IMR-90 (cell line): Measurements from ENCODE around the gene RIPPLY3. TPM values are rescaled to one million over a fixed set of nuclear protein-coding genes. Genes with fewer than 3 reads are reported as not detected.

ENCODE experiments used
- ATAC-seq: fragments of 200-7000 bp; cut with Tn5 transposase; 2 replicates; pipeline ENCODE4 v1.9.1; 2020; ENCODE audit warnings: low read depth, mild to moderate bottlenecking, moderate library complexity
- BruUV-seq: library from RNA; stranded (reverse); fragments of 400-500 nt; replicated peaks from 2 replicates; lab custom pipeline; 2021; lab: Mats Ljungman, UMichigan
- CTCF ChIA-PET: fragments of 300-600 bp; formaldehyde crosslinking; extraction: SDS; loops from one replicate; lab custom pipeline; 2021; ENCODE audit warnings: antibody characterized with exemption; lab: Yijun Ruan, JAX
- POLR2A ChIA-PET: fragments of 300-600 bp; sonication (Branson Sonifier 250); formaldehyde crosslinking; loops from one replicate; lab custom pipeline; 2022; ENCODE audit warnings: antibody characterized with exemption; ENCODE audit not compliant: unreplicated experiment; lab: Charles Lee
- DNase-seq: peaks from one replicate; pipeline ENCODE4 v3.0.0; 2013
- H2AFZ ChIP-seq: replicated peaks from 2 replicates; pipeline ENCODE3; 2013; ENCODE audit warnings: low read length, mild to moderate bottlenecking; ENCODE audit not compliant: poor library complexity
- H2AK5ac ChIP-seq: 2 replicates; pipeline ENCODE4 v1.6.1; 2013; ENCODE audit warnings: low read depth, low read length, inconsistent platforms
- H2AK9ac ChIP-seq: replicated peaks from 2 replicates; pipeline ENCODE3; 2013; ENCODE audit warnings: mild to moderate bottlenecking, low read depth, low read length, moderate library complexity; ENCODE audit not compliant: poor library complexity
- H2BK120ac ChIP-seq: 2 replicates; pipeline ENCODE4 v1.6.1; 2013; ENCODE audit warnings: low read depth, low read length, inconsistent platforms
- H2BK15ac ChIP-seq: 3 replicates; pipeline ENCODE4 v1.6.1; 2013; ENCODE audit warnings: low read depth, low read length, inconsistent platforms
- H2BK20ac ChIP-seq: 2 replicates; pipeline ENCODE4 v1.6.1; 2013; ENCODE audit warnings: low read depth, mild to moderate bottlenecking, inconsistent platforms, low read length, moderate library complexity
- H2BK5ac ChIP-seq: 2 replicates; pipeline ENCODE4 v1.6.1; 2013; ENCODE audit warnings: mild to moderate bottlenecking, low read depth, low read length, inconsistent platforms; ENCODE audit not compliant: poor library complexity, severe bottlenecking
- H3K14ac ChIP-seq: replicated peaks from 2 replicates; pipeline ENCODE4 v1.6.1; 2013; ENCODE audit warnings: low read depth, low read length, inconsistent platforms
- H3K18ac ChIP-seq: 2 replicates; pipeline ENCODE4 v1.6.1; 2013; ENCODE audit warnings: low read depth, low read length, control low read depth
- H3K23ac ChIP-seq: 2 replicates; pipeline ENCODE4 v1.6.1; 2013; ENCODE audit warnings: low read depth, low read length, inconsistent platforms
- H3K27ac ChIP-seq: 2 replicates; pipeline ENCODE4 v1.5.1; 2013; ENCODE audit warnings: mild to moderate bottlenecking, control low read depth, low read length; ENCODE audit not compliant: insufficient read depth
- H3K27me3 ChIP-seq: 2 replicates; pipeline ENCODE4 v1.6.1; 2013; ENCODE audit warnings: low read length; ENCODE audit not compliant: control insufficient read depth, insufficient read depth
- H3K36me3 ChIP-seq: 2 replicates; pipeline ENCODE4 v1.6.1; 2013; ENCODE audit warnings: low read length, mixed read lengths; ENCODE audit not compliant: control insufficient read depth, insufficient read depth
- H3K4ac ChIP-seq: 2 replicates; pipeline ENCODE4 v1.6.1; 2013; ENCODE audit warnings: low read depth, low read length, inconsistent platforms
- H3K4me1 ChIP-seq: 2 replicates; pipeline ENCODE4 v1.6.1; 2013; ENCODE audit warnings: low read length, mixed read lengths; ENCODE audit not compliant: control insufficient read depth, insufficient read depth
- H3K4me2 ChIP-seq: 2 replicates; pipeline ENCODE4 v1.6.1; 2013; ENCODE audit warnings: low read depth, mild to moderate bottlenecking, control low read depth, low read length, moderate library complexity
- H3K4me3 ChIP-seq: 2 replicates; pipeline ENCODE4 v1.5.1; 2013; ENCODE audit warnings: low read depth, mild to moderate bottlenecking, control low read depth, low read length, moderate library complexity; ENCODE audit not compliant: insufficient read depth
- H3K56ac ChIP-seq: 2 replicates; pipeline ENCODE4 v1.6.1; 2013; ENCODE audit warnings: low read length, inconsistent platforms; ENCODE audit not compliant: insufficient read depth; ENCODE audit errors: extremely low read depth
- H3K79me1 ChIP-seq, 2 experiments: 2 replicates each; pipeline ENCODE4 v1.6.1; 2013; ENCODE audit warnings: low read length in 2 of 2, inconsistent platforms in 1 of 2, low read depth in 1 of 2
- H3K9ac ChIP-seq: 2 replicates; pipeline ENCODE4 v1.6.1; 2013; ENCODE audit warnings: low read depth, low read length, control low read depth
- H3K9me1 ChIP-seq: 2 replicates; pipeline ENCODE4 v1.6.1; 2013; ENCODE audit warnings: low read length, inconsistent platforms; ENCODE audit not compliant: insufficient read depth
- H3K9me3 ChIP-seq: 2 replicates; pipeline ENCODE4 v1.6.1; 2013; ENCODE audit warnings: low read length; ENCODE audit not compliant: control insufficient read depth, insufficient read depth
- H4K20me1 ChIP-seq: 2 replicates; pipeline ENCODE4 v1.6.1; 2013; ENCODE audit warnings: low read length, inconsistent platforms; ENCODE audit not compliant: insufficient read depth
- H4K5ac ChIP-seq: 2 replicates; pipeline ENCODE4 v1.6.1; 2013; ENCODE audit warnings: mild to moderate bottlenecking, low read depth, low read length, control low read depth
- H4K8ac ChIP-seq, 2 experiments: 2 replicates each; pipeline ENCODE4 v1.6.1; 2013; ENCODE audit warnings: low read depth in 2 of 2, low read length in 2 of 2, control low read depth in 1 of 2, inconsistent platforms in 1 of 2
- H4K91ac ChIP-seq: 2 replicates; pipeline ENCODE4 v1.6.1; 2013; ENCODE audit warnings: low read depth, low read length, inconsistent platforms; ENCODE audit not compliant: insufficient read depth
- CEBPB ChIP-seq: IDR thresholded peaks from 2 replicates; pipeline ENCODE4 v1.6.1; 2012; ENCODE audit warnings: low read depth, low read length, improper control_type of control experiment
- CHD1 ChIP-seq: IDR thresholded peaks from 2 replicates; pipeline ENCODE4 v1.6.1; 2012; ENCODE audit warnings: low read depth, low read length, improper control_type of control experiment
- FOS ChIP-seq: fragments of 150-350 bp; IDR thresholded peaks from 2 replicates; pipeline ENCODE4 v1.6.1; 2016; ENCODE audit warnings: low read depth, low read length
- MAFK ChIP-seq: IDR thresholded peaks from 2 replicates; pipeline ENCODE4 v1.6.1; 2012; ENCODE audit warnings: low read depth, low read length, improper control_type of control experiment
- MAZ ChIP-seq: IDR thresholded peaks from 2 replicates; pipeline ENCODE4 v1.6.1; 2012; ENCODE audit warnings: low read depth, mild to moderate bottlenecking, low read length, improper control_type of control experiment, moderate library complexity, borderline replicate concordance
- MXI1 ChIP-seq: IDR thresholded peaks from 2 replicates; pipeline ENCODE4 v1.6.1; 2012; ENCODE audit warnings: low read depth, mild to moderate bottlenecking, low read length, moderate library complexity, borderline replicate concordance
- NFE2L2 ChIP-seq: fragments of 150-350 bp; IDR thresholded peaks from 2 replicates; pipeline ENCODE4 v1.6.1; 2016; ENCODE audit warnings: low read depth, mild to moderate bottlenecking, low read length
- POLR2A ChIP-seq: IDR thresholded peaks from 2 replicates; pipeline ENCODE4 v1.6.1; 2012; ENCODE audit warnings: mild to moderate bottlenecking, low read depth, low read length
- RAD21 ChIP-seq: IDR thresholded peaks from 2 replicates; pipeline ENCODE4 v1.6.1; 2012; ENCODE audit warnings: low read length, improper control_type of control experiment
- RCOR1 ChIP-seq: IDR thresholded peaks from 2 replicates; pipeline ENCODE4 v1.6.1; 2012; ENCODE audit warnings: mild to moderate bottlenecking, low read length, improper control_type of control experiment; ENCODE audit not compliant: insufficient replicate concordance
- USF2 ChIP-seq: fragments of 150-350 bp; IDR thresholded peaks from 2 replicates; pipeline ENCODE4 v1.6.1; 2017; ENCODE audit warnings: mild to moderate bottlenecking, antibody characterized with exemption, low read length, low read depth
- WGBS, 2 experiments: methylation state at CpG; one replicate each; pipeline versions ENCODE4 v1.1.5 to v1.1.7; 2013; ENCODE audit warnings: missing lambda C conversion rate in 2 of 2; ENCODE audit not compliant: insufficient read length in 1 of 2; ENCODE audit errors: extremely low coverage in 2 of 2; 5-methylcytosine and 5-hydroxymethylcytosine counted together
- dilution Hi-C: fragments of 300-500 bp; cut with HindIII; formaldehyde crosslinking; loops from one replicate; pipeline ENCODE4 v1.14.3; 2018; ENCODE audit warnings: low sequenced_read_pairs; ENCODE audit not compliant: unreplicated experiment
- in situ Hi-C: fragments of 300-500 bp; cut with MboI; formaldehyde crosslinking; loops from 3 replicates; pipeline ENCODE4 v1.14.3; 2019; ENCODE audit warnings: low sequenced_read_pairs, inconsistent platforms, mixed read lengths
- intact Hi-C: fragments of 100-400 bp; cut with micrococcal nuclease; formaldehyde crosslinking; loops from 2 replicates; pipeline ENCODE4 v1.10.0; 2022
- polyA plus RNA-seq, 3 experiments: library from polyadenylated mRNA; depleted of rRNA; stranded (reverse); fragments of >200 nt; gene quantifications; 2 replicates each; pipeline ENCODE4 v1.2.3, GENCODE V29; 2012; ENCODE audit warnings: low replicate concordance in 1 of 3
- total RNA-seq: library from RNA; depleted of rRNA; stranded (reverse); fragments of >200 nt; gene quantifications from 2 replicates; pipeline ENCODE4 v1.2.3, GENCODE V29; 2012
- TF ChIP-seq, protein P1 (sequence below): fragments of 150-350 bp; IDR thresholded peaks from 2 replicates; pipeline ENCODE4 v1.6.1; 2016; ENCODE audit warnings: low read depth, mild to moderate bottlenecking, low read length, moderate library complexity, borderline replicate concordance

The RIPPLY3 gene
- total and polyA plus RNA-seq, 2 of the 4 experiments (the other 2 are of a cell fraction) = 0.10 TPM; not detected in 1

- TF ChIP-seq, protein P1, sequence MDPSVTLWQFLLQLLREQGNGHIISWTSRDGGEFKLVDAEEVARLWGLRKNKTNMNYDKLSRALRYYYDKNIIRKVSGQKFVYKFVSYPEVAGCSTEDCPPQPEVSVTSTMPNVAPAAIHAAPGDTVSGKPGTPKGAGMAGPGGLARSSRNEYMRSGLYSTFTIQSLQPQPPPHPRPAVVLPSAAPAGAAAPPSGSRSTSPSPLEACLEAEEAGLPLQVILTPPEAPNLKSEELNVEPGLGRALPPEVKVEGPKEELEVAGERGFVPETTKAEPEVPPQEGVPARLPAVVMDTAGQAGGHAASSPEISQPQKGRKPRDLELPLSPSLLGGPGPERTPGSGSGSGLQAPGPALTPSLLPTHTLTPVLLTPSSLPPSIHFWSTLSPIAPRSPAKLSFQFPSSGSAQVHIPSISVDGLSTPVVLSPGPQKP = no peak
Observed at GRCh38 chr21:36966821-36967768, 39.4 kb upstream of the RIPPLY3 start (continued).

- Histone ChIP-seq H3K36me3 (no peaks in the 10 kb centered on the region; the same call in none of the 2 replicates), H3K27me3 (no peaks in the 10 kb centered on the region), H2BK120ac (no peak overlapping the region), H3K9me3 (no peaks in the 10 kb centered on the region), H3K9ac (no peak overlapping the region), H3K14ac (no peak overlapping the region), H3K9me1 (peaks cover 7% of the 10 kb centered on the region; the same call in 1 of the 2 replicates), H3K4me3 (no peak overlapping the region), H3K18ac (no peak overlapping the region), H3K23ac (no peak overlapping the region), H3K27ac (no peak overlapping the region), H2AFZ (no peak overlapping the region), H3K4ac (no peak overlapping the region), H2BK15ac (no peak overlapping the region), H4K5ac (no peak overlapping the region), H3K4me2 (no peak overlapping the region), H3K4me1 (peaks cover 3% of the 10 kb centered on the region), H2AK9ac (no peak overlapping the region), H2BK5ac (no peak overlapping the region), H3K56ac (no peak overlapping the region), H2AK5ac (no peak overlapping the region), H4K91ac (no peak overlapping the region), H4K8ac (no peak overlapping the region), H4K20me1 (no peaks in the 10 kb centered on the region), H3K79me1 (peaks cover 12 to 22% of the 10 kb centered on the region in 2 experiments), H2BK20ac (no peak overlapping the region)
- CTCF ChIA-PET = interaction anchor here (0.7 kb wide), 1 partner anchor 172 kb away, joined by 3 read pairs; no protein-coding TSS in a partner anchor
- DNase-seq (no peak), ATAC-seq (no peak)
- dilution Hi-C loops (no loop called here), in situ Hi-C loops (no loop called here), intact Hi-C loops (no loop called here)
- no peak for TF ChIP-seq MAZ
- no peak for TF ChIP-seq MAFK
- TF ChIP-seq USF2 = no peak
- TF ChIP-seq NFE2L2 = no peak
- no peak for TF ChIP-seq POLR2A
- TF ChIP-seq MXI1 = no peak
- no peak for TF ChIP-seq RAD21
- no peak for TF ChIP-seq CEBPB
- TF ChIP-seq FOS = no peak
- no peak for TF ChIP-seq CHD1
- no peak for TF ChIP-seq RCOR1
- no CpG with 5 or more reads among the region's 4 CpGs for WGBS, 2 experiments
- POLR2A ChIA-PET = no interaction called here
- no TSS peak for BruUV-seq
Observed at GRCh38 chr21:36968414-36968813, 38.1 kb upstream of the RIPPLY3 start.
